NT2/D1 (cell line): ENCODE data around the gene UACA.

Source experiments
- SUZ12 ChIP-seq: IDR thresholded peaks from 2 replicates; pipeline ENCODE4 v1.6.1; 2011; ENCODE audit not compliant: insufficient read length, insufficient read depth; ENCODE audit errors: extremely low read depth
- YY1 ChIP-seq: IDR thresholded peaks from 2 replicates; pipeline ENCODE4 v1.6.1; 2011; ENCODE audit not compliant: insufficient read length, insufficient read depth
- ZNF274 ChIP-seq: IDR thresholded peaks from 2 replicates; pipeline ENCODE4 v1.6.1; 2011; ENCODE audit warnings: mild to moderate bottlenecking, low read depth, low read length

DNA sequence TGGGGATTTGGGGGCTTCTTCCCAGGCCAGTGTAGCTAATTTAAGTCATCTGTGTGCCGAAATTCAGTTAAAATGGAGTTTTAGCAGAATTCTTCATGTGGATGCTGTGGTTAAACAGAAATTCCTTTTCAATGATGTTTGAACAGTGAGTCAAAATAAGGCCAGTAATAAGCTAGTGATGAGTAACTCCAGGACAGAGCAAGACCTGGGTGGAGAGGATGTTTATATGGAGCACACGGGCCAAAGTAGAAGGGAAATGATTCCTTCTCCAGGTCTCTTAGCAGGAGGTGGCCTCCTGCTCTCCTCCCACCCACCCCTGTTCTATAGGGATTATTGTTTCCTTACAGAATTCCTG is 31.9 kb upstream of the UACA start:
- TF ChIP-seq YY1 (no peak), ZNF274 (no peak), SUZ12 (no peak)
